ENCODE measurements around the gene STAG3.
A peak's percentile ranks its signal among the peaks of the same experiment; 100 is the strongest.
"Not testable (repeated sequence)": the region's sequence is repeated elsewhere in the genome, so short reads cannot be mapped to it uniquely, and the experiment has no call there.

Gene STAG3

DNA sequence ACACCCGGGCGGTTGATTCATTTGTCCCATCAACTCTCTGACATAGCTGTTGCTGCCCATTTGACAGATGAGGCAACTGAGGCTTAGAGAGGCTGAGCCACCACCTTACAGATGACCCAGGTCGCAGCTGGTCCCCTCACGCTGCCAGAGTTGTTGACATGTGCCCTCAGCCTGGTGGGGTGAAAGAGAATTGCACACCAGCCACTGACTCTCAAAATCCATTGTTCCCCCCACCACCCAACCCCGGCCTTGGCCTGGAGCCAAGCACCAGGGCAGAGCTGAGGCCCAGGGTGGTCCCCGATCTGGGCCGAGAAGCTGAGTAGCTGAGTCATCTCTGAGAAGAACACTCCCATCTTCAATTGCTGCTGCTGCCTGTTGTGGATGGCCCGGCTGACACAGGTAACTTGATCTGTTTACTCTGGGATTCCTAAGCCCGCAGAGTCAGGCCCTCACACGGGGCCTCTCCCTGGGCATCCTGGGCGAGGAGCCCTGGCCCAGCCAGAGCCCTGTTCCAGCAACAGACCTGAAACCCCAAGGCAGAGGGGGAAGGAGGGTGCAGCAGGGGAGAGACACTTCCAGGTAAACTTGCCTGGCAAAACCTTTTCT is 69.5 kb downstream of the STAG3 start:
- Histone ChIP-seq H3K27me3 (ENCODE audit: control insufficient read depth, insufficient read depth, low read length) (no peaks in the 10 kb centered on the region), H3K4me2 (ENCODE audit: low read length) (peak overlapping the region; percentile 51), H3K27ac (peak overlapping the region; percentile 82)

DNA sequence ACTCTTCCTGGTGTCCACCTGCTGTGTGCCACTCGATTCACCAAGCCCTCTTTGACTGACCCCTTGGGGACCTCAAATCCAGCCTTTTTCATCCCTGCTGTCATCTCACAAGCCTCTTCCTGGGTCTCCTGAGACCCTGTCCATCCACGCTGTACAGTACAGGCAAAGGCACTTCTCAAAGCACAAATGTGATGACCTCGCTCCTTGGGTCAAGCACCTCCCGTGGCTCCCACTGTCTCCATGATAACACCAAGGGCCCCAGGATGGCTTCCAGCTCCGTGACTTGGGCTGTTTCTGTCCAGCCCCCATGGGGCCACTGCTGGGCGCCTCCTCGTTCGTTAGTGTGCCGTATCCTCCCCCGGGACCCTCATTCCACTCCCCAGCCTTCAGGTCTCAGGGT is 70.8 kb downstream of the STAG3 start:
- H3K9ac ChIP-seq: no peak overlapping the region
- H3K4me3 ChIP-seq (ENCODE audit: low read depth, low read length): no peak overlapping the region
- peaks cover 26% of the 10 kb centered on the region for H3K4me1 ChIP-seq
- TF ChIP-seq, protein P1, sequence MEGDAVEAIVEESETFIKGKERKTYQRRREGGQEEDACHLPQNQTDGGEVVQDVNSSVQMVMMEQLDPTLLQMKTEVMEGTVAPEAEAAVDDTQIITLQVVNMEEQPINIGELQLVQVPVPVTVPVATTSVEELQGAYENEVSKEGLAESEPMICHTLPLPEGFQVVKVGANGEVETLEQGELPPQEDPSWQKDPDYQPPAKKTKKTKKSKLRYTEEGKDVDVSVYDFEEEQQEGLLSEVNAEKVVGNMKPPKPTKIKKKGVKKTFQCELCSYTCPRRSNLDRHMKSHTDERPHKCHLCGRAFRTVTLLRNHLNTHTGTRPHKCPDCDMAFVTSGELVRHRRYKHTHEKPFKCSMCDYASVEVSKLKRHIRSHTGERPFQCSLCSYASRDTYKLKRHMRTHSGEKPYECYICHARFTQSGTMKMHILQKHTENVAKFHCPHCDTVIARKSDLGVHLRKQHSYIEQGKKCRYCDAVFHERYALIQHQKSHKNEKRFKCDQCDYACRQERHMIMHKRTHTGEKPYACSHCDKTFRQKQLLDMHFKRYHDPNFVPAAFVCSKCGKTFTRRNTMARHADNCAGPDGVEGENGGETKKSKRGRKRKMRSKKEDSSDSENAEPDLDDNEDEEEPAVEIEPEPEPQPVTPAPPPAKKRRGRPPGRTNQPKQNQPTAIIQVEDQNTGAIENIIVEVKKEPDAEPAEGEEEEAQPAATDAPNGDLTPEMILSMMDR (IDR thresholded peaks at IDR 0.05): no peak
- H2AFZ ChIP-seq: no peak overlapping the region
- no peaks in the 10 kb centered on the region for H3K9me3 ChIP-seq (ENCODE audit: control insufficient read depth, low read length)
- peak overlapping the region; percentile 82 for H3K27ac ChIP-seq
- H3K36me3 ChIP-seq (ENCODE audit: control insufficient read depth, insufficient read depth, low read length): no peaks in the 10 kb centered on the region
- no peaks in the 10 kb centered on the region for H3K27me3 ChIP-seq (ENCODE audit: control insufficient read depth, insufficient read depth, low read length)
- H3K4me2 ChIP-seq (ENCODE audit: low read length): no peak overlapping the region
- peaks cover 37% of the 10 kb centered on the region for H3K79me2 ChIP-seq

More for the DNA sequence above, 69.5 kb downstream of the STAG3 start:
- Histone ChIP-seq H3K9ac (no peak overlapping the region), H3K4me1 (peaks cover 26% of the 10 kb centered on the region), H3K4me3 (ENCODE audit: low read depth, low read length) (peak overlapping the region; percentile 16), H3K36me3 (ENCODE audit: control insufficient read depth, insufficient read depth, low read length) (no peaks in the 10 kb centered on the region), H3K9me3 (ENCODE audit: control insufficient read depth, low read length) (no peaks in the 10 kb centered on the region), H3K79me2 (peaks cover 40% of the 10 kb centered on the region), H2AFZ (peak overlapping the region; percentile 41)
- TF ChIP-seq, protein P1 (IDR thresholded peaks at IDR 0.05): peak; percentile 20

GRCh38 chr7:100257017-100257416 is 79.3 kb downstream of the STAG3 start:
- Histone ChIP-seq H3K27me3 (ENCODE audit: control insufficient read depth, insufficient read depth, low read length) (no peaks in the 10 kb centered on the region), H3K9me3 (ENCODE audit: control insufficient read depth, low read length) (no peaks in the 10 kb centered on the region), H2AFZ (no peak overlapping the region), H3K4me3 (ENCODE audit: low read depth, low read length) (no peak overlapping the region), H3K79me2 (peaks cover 40% of the 10 kb centered on the region), H3K4me1 (no peaks in the 10 kb centered on the region), H3K9ac (no peak overlapping the region), H3K27ac (no peak overlapping the region), H3K36me3 (ENCODE audit: control insufficient read depth, insufficient read depth, low read length) (no peaks in the 10 kb centered on the region), H3K4me2 (ENCODE audit: low read length) (no peak overlapping the region)
- TF ChIP-seq, protein P1 (IDR thresholded peaks at IDR 0.05): no peak

- H3K79me2 ChIP-seq: peaks cover 55% of the 10 kb centered on the region
- not testable (repeated sequence) for H3K27me3 ChIP-seq (ENCODE audit: control insufficient read depth, insufficient read depth, low read length); H3K4me1 ChIP-seq; H3K9me3 ChIP-seq (ENCODE audit: control insufficient read depth, low read length); H3K36me3 ChIP-seq (ENCODE audit: control insufficient read depth, insufficient read depth, low read length); H3K4me2 ChIP-seq (ENCODE audit: low read length); H3K27ac ChIP-seq; H3K9ac ChIP-seq; H2AFZ ChIP-seq; H3K4me3 ChIP-seq (ENCODE audit: low read depth, low read length)
Measured at GRCh38 chr7:100259984-100260383, 82.3 kb downstream of the STAG3 start.

- H3K9me3 ChIP-seq (ENCODE audit: control insufficient read depth, low read length); H3K4me3 ChIP-seq (ENCODE audit: low read depth, low read length); H3K27ac ChIP-seq; H2AFZ ChIP-seq; H3K27me3 ChIP-seq (ENCODE audit: control insufficient read depth, insufficient read depth, low read length); H3K36me3 ChIP-seq (ENCODE audit: control insufficient read depth, insufficient read depth, low read length); H3K9ac ChIP-seq; H3K4me2 ChIP-seq (ENCODE audit: low read length): not testable (repeated sequence)
- peaks cover 15% of the 10 kb centered on the region for H3K4me1 ChIP-seq
- H3K79me2 ChIP-seq: peaks cover 77% of the 10 kb centered on the region
Measured at GRCh38 chr7:100262896-100263295, 85.2 kb downstream of the STAG3 start.

Data from parathyroid adenoma (tissue), 2 donors.